GM18867 (cell line): Measurements from ENCODE around the gene SMCR8.
"Not testable (repeated sequence)": the region's sequence is repeated elsewhere in the genome, so short reads cannot be mapped to it uniquely, and the experiment has no call there.

ENCODE experiments used
- ATAC-seq: cut with Tn5 transposase; IDR thresholded peaks from one replicate; pipeline ENCODE4 v1.9.1; 2021; ENCODE audit warnings: mild to moderate bottlenecking, moderate library complexity; ENCODE audit not compliant: unreplicated experiment

The SMCR8 gene

DNA sequence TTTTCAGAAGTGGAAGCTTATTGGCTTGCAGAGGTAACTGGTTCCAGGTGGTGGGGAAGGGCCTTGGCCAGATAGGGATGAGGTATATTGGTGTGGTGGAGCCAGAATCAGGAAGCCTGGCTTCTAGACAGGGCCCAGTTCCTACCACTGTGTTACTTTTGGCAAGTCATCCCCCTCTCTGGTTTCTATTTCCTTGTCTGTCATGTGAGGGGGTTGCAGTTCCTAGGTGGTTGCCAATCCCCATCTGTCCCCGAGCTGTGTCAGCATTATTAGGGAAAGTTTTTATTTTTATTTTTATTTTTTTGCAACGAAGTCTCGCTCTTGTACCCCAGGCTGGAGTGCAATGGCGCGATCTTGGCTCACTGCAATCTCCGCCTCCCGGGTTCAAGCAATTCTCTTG lies 3.0 kb downstream of the SMCR8 start:
- no peak for ATAC-seq

- no peak for ATAC-seq
Observed at GRCh38 chr17:18318771-18319450, 3.8 kb downstream of the SMCR8 start.

DNA sequence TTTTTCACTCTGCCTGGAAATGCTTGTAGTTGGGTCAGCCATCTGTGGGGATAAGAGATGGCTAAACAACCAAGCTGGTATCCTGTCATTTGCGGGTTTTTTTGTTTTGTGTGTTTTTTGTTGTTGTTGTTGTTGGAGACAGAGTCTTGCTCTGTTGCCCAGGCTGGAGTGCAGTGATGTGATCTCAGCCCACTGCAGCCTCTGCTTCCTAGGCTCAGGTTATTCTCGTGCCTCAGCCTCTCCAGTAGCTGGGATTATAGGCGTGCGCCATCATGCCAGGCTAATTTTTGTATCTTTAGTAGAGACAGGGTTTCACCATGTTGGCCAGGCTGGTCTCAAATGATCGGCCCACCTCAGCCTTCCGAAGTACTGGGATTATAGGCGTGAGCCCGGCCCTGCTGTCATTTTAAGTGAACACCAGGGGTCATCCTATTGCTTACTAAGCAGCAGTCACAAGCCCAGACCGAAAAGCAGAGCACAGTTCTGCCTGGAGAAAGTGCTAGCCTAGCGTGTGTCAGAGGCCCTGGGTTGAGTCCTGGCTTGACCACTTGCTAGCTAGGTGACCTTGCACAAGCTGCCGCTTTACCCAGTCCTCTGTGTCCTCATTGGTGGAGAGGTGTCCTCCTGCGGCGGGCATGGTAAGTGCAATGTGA lies 4.6 kb downstream of the SMCR8 start:
- ATAC-seq = no peak

- no peak for ATAC-seq
Observed at GRCh38 chr17:18320301-18320700, 5.2 kb downstream of the SMCR8 start.

DNA sequence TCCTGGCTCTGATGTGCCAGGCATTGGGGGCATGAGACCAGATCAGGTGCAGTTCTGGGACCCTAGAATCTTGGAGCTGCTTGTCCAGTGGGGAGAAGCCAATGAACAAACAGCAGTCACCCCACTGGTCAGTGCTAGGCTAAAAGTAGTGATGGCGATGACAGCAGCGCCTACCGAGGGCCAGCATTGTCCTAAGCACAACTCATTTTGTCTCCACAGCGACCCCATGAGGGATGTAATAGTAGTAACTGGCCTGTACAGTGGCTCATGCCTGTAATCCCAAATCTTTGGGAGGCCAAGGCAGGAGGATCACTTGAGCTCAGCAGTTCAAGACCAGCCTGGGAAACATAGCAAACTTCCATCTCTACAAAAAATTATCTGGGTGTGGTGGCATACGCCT lies 6.2 kb downstream of the SMCR8 start:
- no peak for ATAC-seq

DNA sequence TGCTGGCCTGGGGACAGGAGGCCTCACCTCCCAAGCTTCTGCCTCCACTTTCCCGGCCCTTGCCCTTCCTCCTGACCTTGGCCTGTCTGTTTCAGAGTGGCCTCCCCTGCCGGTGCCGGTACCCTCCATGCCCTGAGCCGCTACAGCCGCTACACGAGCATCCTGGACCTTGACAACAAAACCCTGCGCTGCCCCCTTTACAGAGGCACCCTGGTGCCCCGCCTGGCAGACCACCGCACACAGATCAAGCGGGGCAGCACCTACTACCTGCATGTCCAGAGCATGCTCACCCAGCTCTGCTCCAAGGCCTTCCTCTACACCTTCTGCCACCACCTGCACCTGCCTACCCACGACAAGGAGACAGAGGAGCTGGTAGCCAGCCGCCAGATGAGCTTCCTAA lies 7.4 kb downstream of the SMCR8 start:
- no peak for ATAC-seq

GRCh38 chr17:18323007-18323406 lies 7.9 kb downstream of the SMCR8 start:
- no peak for ATAC-seq

GRCh38 chr17:18323507-18324139 lies 8.5 kb downstream of the SMCR8 start:
- no peak for ATAC-seq

- no peak for ATAC-seq
Observed at GRCh38 chr17:18324140-18325050, 9.3 kb downstream of the SMCR8 start.

DNA sequence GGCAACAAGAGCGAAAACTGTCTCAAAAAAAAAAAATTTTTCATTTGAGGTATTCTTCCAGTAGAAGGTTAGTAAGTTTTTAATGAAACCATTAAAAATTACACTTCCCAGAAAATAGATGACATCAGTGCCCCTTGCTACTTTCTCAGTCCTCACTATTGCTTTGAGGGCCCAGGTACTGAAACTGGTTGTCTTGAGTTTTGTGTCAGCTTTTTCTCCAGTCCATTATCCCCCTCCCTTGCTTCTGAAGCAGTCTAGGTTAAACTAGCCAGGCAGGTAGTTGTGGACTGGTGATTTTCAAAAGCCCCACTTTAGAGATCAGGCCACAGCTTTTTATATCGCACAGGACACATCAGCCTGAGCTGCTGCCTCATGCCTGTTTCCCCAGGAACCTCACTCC lies 10.9 kb downstream of the SMCR8 start:
- no peak for ATAC-seq

DNA sequence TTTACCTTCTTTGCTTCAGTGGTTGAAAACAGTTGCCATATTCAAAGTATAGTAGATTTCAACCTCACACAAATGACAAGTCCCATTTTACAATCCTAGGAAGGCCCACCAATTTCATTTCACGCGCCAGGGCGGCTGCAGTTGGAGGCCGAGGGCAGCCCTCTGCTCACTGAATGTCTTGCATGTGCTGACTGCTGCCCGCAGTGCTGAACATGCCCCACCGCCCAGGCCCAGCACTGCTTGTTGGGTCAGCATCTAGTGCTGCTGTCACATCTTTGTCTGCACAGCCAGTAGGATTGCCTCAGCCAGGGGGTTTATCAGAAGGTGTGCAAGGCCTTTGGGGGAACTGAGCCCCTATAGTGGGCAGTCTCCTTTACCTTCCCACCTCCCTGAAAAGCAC lies 11.5 kb downstream of the SMCR8 start:
- ATAC-seq = no peak

DNA sequence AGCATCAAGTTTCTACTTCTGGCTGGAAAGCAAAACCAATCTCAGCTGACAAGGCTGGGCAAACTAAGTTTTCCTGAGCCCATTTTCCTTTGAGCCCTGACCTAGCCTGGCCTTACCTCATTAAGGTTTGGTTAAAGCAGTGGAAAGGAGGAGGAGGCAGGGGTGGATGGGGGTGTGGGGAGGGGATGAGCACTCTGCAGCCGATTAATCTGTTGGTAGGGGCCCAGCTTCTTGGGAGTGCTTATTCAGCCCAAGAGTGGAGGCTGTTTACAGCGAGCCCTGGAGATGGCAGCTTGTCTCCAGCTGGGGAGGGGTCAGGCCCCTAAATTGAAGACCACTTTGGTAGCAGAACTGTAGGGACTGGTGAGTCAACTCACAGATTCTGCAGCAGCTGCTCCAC lies 12.0 kb downstream of the SMCR8 start:
- ATAC-seq = no peak

- ATAC-seq = no peak
Observed at GRCh38 chr17:18327556-18327955, 12.5 kb downstream of the SMCR8 start.

GRCh38 chr17:18328643-18329204 lies 13.6 kb downstream of the SMCR8 start:
- ATAC-seq = no peak

DNA sequence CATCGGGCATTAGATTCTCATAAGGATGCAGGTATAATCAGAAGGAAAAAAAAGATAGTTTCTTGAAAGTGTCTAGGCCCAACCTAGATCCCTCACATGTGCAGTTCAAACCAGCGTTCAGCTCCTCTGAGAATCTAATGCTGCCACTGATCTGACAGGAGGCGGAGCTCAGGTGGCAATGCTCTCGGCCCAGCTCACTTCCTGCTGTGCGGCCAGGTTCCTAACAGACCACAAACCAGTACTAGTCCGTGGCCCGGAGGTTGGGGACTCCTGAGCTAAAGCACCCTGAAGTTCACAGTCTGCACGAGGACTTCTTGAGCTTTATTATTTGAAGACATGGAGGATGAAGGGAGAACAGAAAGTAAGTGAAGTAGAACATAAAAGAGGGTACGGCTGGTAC lies 16.8 kb downstream of the SMCR8 start:
- ATAC-seq = no peak

DNA sequence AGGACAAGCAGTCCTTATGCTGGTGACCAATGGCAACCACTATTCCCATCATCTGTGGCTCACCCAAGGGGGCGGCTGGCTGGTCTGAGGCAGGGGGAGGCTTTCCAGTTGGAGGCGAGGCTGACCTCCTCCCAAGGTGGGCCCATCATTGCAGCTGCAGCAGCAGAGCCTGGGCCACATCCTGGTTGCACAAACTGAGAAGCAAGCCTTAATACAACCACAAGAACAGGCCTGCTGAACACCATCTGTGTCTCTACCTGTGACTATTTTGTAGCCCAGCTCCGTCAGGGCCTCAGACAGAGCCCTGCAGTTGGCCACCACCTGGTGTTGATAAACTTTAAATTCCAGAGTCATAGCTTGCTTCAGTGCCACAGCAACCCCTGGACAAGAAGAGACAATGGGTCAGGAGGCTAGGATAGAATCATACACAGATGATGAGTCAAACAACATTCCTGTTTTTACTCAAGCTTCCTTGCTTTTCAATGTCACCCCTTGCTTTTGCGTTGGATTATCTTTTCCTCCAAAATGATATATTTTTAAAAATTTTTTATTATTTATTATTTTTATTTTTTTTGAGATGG lies 17.9 kb downstream of the SMCR8 start:
- no peak for ATAC-seq

GRCh38 chr17:18338158-18338557 lies 23.1 kb downstream of the SMCR8 start:
- ATAC-seq = not testable (repeated sequence)

DNA sequence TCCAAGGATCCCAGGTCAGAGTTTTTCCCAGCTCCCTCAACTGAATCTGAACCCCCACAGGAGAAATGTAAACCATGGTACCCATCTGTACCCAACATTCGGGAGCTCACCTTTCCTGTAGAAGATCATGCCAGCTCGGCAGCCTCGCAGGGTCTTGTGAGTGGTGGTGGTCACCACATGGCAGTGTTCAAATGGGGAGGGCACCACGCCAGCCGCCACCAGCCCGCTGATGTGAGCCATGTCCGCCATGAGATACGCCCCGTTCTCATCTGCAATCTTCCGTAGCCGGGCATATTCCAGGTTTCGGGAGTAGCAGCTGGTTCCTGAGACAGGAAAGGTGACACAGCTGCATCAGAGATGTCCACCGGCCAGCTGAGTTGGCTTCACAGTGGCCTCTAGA lies 24.8 kb downstream of the SMCR8 start:
- ATAC-seq = no peak

DNA sequence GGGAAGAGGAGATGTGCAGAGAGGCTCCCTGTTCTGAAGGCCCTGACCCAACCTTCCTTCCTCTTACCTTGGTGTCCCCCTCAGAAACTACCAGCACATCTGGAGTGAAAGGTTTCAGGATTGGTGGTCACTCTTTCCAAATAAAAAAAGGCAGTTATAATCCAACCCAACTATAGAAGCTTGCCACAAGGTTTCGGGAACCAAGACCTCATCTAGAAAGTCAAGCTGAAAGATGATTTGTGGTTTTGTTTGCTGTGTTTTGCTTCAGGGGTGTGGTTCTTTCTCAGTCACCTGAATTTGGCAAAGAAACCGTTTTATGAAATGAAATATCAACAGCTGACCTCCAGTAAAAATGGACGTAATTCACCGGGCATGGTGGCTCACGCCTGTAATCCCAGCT lies 28.9 kb downstream of the SMCR8 start:
- ATAC-seq = no peak

DNA sequence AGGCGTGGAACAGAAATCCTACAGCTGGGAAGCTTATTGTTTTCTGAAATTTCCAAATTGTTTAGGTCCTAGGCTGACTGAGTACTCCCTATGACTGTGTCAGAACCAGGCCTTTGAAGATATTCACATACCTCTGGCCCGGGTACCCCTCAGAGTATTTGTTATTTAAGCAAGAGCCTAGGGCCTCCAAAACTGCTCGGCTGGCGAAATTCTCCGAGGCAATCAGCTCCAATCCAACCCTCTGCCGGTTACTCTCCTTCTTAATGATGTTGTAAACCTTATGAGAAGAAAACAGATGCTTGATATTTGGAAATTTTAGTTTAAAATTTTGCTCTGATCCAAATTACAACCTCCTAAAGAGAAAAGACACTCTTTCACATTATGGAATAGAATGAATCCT lies 38.4 kb downstream of the SMCR8 start:
- no peak for ATAC-seq

DNA sequence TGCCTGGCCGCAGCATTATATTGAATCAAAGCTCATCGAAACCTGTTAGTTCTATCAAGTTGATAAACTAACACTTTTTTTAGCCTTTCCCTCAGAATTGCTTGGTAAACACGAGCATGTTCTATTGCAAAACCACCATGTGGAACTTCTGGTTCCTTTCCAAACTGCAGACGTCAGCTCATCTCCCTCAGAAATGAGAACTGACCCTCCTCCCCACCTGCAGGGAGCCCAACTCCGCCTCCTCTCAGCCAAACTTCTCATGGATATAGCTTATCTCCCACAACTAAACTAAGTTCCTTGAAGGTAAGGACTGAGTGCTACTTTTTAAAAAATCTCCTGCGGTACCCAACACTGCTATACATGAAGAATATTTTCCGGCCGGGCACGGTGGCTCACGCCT lies 41.5 kb downstream of the SMCR8 start:
- ATAC-seq = no peak
